HG03196 (cell line): Measurements from ENCODE around the gene ADCY4.

Source experiments
- ATAC-seq: cut with Tn5 transposase; IDR thresholded peaks from one replicate; pipeline ENCODE4 v1.9.1; 2021; ENCODE audit not compliant: unreplicated experiment

Gene ADCY4

DNA sequence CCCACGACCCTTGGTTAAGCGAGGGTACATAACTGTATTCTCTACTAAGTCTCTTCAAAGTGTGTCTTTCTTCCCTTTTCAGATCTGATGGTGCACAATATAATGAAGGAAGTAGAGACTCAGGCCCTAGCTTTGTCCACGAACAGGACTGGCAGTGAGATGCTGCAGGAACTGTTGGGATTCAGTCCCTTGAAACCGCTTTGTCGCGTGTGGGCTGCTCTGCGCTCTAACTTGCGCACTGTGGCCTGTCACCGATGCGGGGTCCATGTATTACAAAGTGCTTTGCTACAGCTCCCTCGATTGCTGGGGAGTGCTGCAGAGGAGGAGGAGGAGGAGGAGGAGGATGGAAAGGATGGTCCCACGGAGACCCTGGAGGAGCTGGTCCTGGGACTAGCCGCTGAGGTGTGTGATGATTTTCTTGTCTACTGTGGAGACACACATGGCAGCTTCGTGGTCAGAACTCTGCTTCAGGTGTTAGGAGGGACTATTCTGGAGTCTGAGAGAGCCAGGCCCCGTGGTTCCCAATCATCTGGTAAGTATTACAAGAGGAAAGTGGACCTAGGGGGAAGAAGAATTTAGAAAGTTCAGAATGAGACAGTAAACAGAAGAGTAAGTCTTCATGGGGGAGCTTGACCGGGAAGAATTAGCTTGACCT, 34.4 kb downstream of the ADCY4 start:
- no peak for ATAC-seq

DNA sequence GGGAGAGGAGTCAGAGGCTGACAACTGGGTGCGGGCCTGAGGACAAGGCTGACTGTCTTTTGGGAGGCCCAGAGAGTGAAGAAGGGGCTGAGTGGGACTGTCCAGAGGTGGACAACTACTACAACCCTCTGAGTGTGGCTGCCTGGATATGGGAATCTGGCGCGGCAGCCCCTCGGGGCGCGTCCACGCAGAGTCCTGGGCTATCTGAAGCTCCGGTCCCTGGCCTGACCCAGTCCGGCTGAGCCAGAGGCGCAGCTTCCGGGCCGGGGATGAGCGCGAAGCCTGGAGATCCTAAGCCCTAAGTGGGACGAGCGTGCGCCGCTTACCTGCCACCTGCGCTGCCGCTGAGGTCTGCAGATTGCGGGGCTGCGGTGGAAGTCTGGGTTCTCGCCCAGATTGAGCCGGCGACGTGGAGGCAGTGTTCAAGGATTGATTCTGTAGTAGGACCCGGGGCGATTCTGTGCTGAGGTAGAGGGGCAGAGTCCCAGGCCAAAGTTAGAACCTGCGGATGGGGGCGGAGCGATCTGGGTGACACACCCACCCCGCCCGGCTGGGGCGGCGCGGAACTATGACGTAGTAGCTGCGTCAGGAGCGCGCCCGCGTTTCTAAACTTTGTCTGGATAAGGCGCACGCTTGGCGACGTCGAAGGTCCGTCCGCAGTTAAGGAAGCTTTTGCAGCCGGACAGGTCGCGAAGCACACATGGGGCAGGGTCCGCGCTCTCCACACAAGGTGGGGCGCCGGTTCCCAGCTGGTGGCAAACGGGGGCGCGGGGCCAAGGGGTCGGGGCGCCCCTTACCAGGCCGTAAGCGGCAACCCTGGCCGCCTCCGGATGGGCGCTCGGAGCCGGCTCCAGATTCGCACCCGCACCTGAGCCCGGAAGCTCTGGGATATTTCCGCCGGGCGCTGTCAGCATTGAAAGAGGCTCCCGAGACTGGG, 35.3 kb downstream of the ADCY4 start, which contains the start of the genes DHRS1 and NOP9:
TSS of gene DHRS1 (minus strand) at position 526 of the 937 bp plus-strand sequence. CDS start 674 bp downstream, outside the sequence.
TSS of gene NOP9 (plus strand) at position 596 of the 937 bp plus-strand sequence. CDS start at position 701, 105 bp downstream.
- peak; percentile 60 for ATAC-seq

- ATAC-seq: no peak
Measured at GRCh38 chr14:24298892-24299254, 36.0 kb downstream of the ADCY4 start.

GRCh38 chr14:24297190-24297964, 37.5 kb downstream of the ADCY4 start:
- peak; percentile 11 for ATAC-seq

DNA sequence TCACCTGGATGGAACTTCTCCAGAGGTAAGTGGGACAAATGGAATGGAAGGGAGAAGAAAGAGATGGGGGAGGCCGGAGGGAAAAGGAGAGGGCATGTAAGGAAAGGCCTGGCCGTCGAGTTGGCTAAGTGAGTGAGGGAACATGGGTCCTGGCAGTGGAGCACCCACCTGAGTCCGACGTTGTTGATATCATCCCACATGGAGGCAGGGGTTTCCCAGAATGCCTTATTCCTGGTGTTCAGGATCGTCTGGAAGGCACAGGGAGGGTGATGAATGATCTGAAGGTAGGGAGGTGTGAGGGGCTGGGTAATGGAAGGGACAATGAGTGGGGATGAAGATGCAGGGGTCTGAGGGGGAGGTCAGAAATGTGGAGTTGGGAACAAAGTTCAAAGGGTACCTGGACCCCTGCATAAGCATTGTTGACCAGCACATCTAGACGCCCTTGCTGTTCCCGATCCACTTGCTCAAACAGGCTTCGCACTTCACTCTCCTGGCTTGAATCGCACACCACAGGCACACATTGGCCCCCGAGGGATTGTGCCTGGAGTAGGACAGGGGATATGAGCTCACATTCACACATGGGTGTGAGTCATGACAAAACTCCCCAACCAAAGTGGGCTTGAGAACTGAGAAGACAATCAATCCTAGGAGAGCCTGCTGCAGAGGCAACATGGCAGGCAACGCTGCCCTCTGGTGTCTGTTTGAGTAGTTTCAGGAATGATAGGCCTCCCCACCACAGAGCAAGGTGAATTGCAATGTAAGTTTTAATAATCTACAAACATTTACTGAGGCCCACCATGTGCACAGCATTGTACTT, 38.3 kb downstream of the ADCY4 start:
- ATAC-seq: peak; percentile 43

GRCh38 chr14:24293525-24293924, 41.3 kb downstream of the ADCY4 start:
- no peak for ATAC-seq

- no peak for ATAC-seq
Measured at GRCh38 chr14:24292118-24292807, 42.6 kb downstream of the ADCY4 start.

DNA sequence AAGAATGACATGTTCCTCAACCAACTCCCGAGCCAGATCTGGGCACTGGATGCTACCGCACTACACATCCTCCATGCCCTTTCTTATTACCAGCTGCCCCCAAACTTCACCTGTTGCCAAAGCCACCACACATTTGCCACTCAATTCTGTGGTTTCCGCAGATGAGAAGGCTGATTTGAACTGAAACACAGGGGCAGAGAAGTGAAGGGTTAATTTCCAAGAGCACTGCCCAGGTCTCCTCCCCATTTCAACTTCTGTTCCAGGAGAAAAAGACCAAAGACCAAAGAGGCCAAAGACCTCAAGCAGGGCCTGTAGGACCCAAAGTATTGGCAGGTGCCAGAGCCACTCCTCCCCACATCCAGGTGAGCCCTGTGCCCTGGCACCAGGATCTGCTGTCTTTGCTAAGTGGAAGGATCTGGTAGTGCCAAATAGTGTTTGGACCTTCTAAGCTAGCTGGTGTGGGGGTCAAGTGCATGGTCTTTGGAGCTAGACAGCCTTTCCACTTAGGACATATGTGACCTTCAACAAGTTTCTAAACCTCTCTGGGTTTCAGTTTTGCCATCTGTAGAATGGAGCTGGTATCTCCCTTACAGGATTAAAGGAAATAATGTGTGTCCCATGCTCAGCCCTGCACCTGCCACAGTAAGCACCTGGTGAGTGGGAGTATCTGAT, 43.3 kb downstream of the ADCY4 start:
- ATAC-seq: no peak

GRCh38 chr14:24290746-24291145, 44.1 kb downstream of the ADCY4 start:
- ATAC-seq: no peak

DNA sequence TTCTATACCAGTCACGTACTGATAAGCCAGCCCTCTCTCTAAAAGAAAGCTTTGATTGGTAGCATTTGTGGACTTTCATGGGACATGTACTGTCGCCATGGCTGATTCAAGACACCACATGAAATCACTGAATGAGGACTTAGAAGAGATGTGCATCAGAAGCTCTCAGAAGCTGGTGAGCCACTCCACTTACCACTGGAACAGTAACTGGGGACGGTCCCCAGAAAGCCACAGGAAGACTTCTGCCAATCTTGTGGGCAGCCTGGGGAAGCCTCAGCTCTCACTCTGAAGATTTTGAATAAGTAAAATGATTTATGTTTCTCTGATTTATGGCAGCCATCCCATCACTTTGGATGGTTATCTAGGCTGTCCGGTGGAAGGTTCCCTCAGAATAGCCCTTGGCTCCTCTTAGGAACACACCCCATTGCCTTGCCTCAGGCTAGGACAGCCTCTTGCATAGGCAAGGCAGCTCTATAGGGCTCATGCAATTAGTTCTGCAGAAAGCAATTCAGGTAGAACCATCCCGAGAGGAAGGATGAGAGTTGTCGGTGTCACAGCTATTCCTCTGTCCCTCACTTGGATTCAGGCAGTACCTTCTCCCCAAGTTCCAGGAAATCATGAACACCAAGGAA, 45.1 kb downstream of the ADCY4 start:
- peak; percentile 87 for ATAC-seq

DNA sequence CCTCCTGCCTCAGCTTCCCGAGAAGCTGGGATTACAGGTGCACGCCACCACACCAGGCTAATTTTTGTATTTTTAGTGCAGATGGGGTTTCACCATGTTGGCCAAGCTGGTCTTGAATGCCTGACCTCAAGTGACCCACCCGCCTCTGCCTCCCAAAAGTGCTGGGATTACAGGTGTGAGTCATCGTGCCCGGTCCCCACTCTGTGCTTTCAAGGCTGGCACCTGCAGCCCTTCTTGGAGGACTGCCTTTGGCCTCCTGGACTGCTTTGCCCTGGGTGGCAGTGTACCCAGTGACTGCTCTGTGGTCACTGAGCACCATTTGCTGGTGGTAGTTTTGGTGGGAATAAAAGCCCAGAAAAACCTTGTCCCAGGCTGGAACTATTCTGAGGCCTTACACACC, 47.9 kb downstream of the ADCY4 start:
- ATAC-seq: no peak

- no peak for ATAC-seq
Measured at GRCh38 chr14:24285351-24285750, 49.5 kb downstream of the ADCY4 start.

DNA sequence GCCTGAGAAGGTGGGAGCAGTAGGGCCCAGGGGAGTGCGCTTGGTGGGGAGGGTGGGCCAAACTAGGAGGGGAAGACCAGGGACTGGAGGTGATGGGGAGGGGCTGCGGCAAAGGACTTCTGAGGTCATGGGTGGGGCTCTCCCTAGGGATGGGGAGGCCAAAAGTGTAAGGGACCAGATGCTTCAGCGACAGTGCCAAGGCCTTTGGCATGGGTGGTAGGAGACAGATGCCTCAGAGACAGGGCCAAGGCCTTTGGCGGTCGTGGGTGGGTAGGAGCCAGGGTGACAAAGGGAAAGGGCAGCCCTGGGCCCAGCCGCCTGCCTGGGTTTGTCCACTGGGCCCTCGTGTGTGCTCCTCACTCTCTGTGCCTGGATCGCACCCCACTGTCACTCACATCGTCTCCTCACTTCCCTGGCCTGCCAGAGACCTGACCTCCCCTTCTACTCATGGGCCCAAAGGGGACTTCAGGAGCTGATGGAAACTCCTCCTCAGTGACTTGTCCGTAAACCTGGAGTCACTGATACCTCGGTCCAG, 50.3 kb downstream of the ADCY4 start:
- ATAC-seq: no peak

- no peak for ATAC-seq
Measured at GRCh38 chr14:24283796-24284460, 50.9 kb downstream of the ADCY4 start.

DNA sequence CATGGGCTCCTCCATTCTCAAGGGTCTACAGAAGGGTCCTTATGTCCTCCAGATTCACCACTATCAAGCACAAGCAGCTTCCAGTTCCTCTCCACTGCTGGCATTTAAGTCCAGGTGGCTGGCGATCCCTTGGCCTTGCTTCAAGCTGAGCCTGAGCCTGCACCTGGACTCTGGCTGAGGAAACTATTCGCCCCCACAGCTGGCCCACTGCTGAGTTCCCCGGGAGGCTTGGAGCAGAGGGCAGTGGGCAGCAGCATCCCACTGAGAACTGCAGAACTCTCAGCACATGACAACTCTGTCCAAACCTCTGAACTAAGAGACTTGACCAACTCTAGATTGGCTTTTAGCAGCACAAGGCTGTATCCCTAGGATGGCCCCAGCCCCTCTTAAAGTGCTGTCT, 52.1 kb downstream of the ADCY4 start:
- no peak for ATAC-seq

- ATAC-seq: no peak
Measured at GRCh38 chr14:24281636-24282035, 53.2 kb downstream of the ADCY4 start.

DNA sequence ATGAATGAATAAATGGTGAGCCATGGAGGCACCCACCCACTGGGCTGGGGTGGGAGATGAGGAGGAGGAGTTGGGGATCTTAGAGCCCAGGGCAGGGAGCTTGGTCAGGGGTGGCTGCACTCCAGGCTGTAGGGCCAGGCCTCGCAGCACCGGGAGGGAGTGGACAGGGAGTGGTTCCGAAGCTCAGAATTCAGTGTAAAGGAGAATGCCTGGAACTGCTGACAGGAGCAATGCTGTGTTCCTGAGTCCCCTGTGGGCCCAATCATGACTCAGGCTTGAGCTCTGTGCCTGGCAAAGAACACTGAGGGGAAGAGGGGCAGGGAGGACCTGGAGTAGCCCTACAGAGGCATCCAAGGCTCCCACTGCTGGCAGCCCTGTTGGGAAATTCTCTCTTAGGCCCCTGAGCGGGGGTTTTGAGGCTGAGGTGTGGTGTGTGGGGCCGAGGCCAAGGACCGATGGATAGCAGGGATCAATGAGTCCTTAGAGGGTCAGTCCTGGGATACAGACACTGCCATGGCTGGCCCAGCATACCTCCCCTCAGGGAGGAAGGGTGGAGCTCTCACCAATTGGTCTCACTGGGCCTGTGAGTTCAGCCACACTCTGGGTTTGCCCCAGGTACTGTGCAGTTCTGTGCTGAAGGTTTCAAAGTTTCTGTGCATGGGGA, 53.9 kb downstream of the ADCY4 start:
- ATAC-seq: no peak
